Fibroblast of mammary gland (primary cell): ENCODE measurements around the gene SBK2.

Experiments
- DNase-seq: peaks from one replicate; pipeline ENCODE4 v3.0.0-alpha.2; 2010; ENCODE audit warnings: low read depth
- H3K4me3 ChIP-seq: 2 replicates; pipeline ENCODE4 v1.5.1; 2011; ENCODE audit warnings: low read depth, mild to moderate bottlenecking, low read length, moderate library complexity; ENCODE audit not compliant: control insufficient read depth
- CTCF ChIP-seq: conservative IDR thresholded peaks from 2 replicates; pipeline ENCODE4 v1.5.1; 2011; ENCODE audit warnings: low read depth, low read length, inconsistent platforms; ENCODE audit not compliant: control insufficient read depth, insufficient read depth

SBK2 gene

GRCh38 chr19:55546011-55546410 lies 9.1 kb upstream of the SBK2 start:
- no peak overlapping the region for H3K4me3 ChIP-seq
- DNase-seq = no peak
- TF ChIP-seq CTCF = no peak

- TF ChIP-seq CTCF = no peak
- DNase-seq = no peak
- H3K4me3 ChIP-seq = no peak within 1 kb of the TSS
Observed at GRCh38 chr19:55545443-55545842, 8.5 kb upstream of the SBK2 start, which contains the start of gene SBK3. Gene SBK3, minus strand, starts transcription at chr19:55545543. Its CDS starts 0 bp downstream, at chr19:55545543.

GRCh38 chr19:55544776-55545439 lies 8.0 kb upstream of the SBK2 start:
- no peak overlapping the region for H3K4me3 ChIP-seq
- no peak for TF ChIP-seq CTCF
- DNase-seq = no peak

GRCh38 chr19:55544014-55544413 lies 7.1 kb upstream of the SBK2 start:
- DNase-seq = no peak
- no peak for TF ChIP-seq CTCF
- no peak overlapping the region for H3K4me3 ChIP-seq

GRCh38 chr19:55543567-55543966 lies 6.6 kb upstream of the SBK2 start:
- no peak for DNase-seq
- TF ChIP-seq CTCF = no peak
- H3K4me3 ChIP-seq = no peak overlapping the region

GRCh38 chr19:55542292-55542855 lies 5.4 kb upstream of the SBK2 start:
- no peak for DNase-seq
- H3K4me3 ChIP-seq = no peak overlapping the region
- TF ChIP-seq CTCF = no peak

GRCh38 chr19:55541091-55541490 lies 4.2 kb upstream of the SBK2 start:
- no peak overlapping the region for H3K4me3 ChIP-seq
- no peak for TF ChIP-seq CTCF
- DNase-seq = no peak
